GM21526 (cell line): Measurements from ENCODE around the gene SORBS2.
"Not testable (repeated sequence)": the region's sequence is repeated elsewhere in the genome, so short reads cannot be mapped to it uniquely, and the experiment has no call there.

ENCODE experiments used
- ATAC-seq: cut with Tn5 transposase; IDR thresholded peaks from one replicate; pipeline ENCODE4 v1.9.1; 2021; ENCODE audit warnings: moderate library complexity; ENCODE audit not compliant: unreplicated experiment, low FRiP score

Gene SORBS2

GRCh38 chr4:185567381-185568376 lies 244.3 kb downstream of the SORBS2 start:
- no peak for ATAC-seq

GRCh38 chr4:185566972-185567371 lies 245.0 kb downstream of the SORBS2 start:
- ATAC-seq, result no peak

GRCh38 chr4:185566425-185566824 lies 245.6 kb downstream of the SORBS2 start:
- ATAC-seq, result no peak

GRCh38 chr4:185565696-185566095 lies 246.3 kb downstream of the SORBS2 start:
- no peak for ATAC-seq

GRCh38 chr4:185564349-185564748 lies 247.6 kb downstream of the SORBS2 start:
- no peak for ATAC-seq

GRCh38 chr4:185562531-185562930 lies 249.5 kb downstream of the SORBS2 start:
- ATAC-seq, result no peak

GRCh38 chr4:185560316-185560715 lies 251.7 kb downstream of the SORBS2 start:
- ATAC-seq, result no peak

- ATAC-seq, result no peak
Observed at GRCh38 chr4:185559915-185560281, 252.1 kb downstream of the SORBS2 start.

GRCh38 chr4:185559251-185559914 lies 252.6 kb downstream of the SORBS2 start:
- ATAC-seq, result not testable (repeated sequence)

GRCh38 chr4:185554365-185555126 lies 257.4 kb downstream of the SORBS2 start:
- ATAC-seq, result no peak

- ATAC-seq, result no peak
Observed at GRCh38 chr4:185552254-185552653, 259.7 kb downstream of the SORBS2 start.

- ATAC-seq, result no peak
Observed at GRCh38 chr4:185550933-185551332, 261.1 kb downstream of the SORBS2 start.

GRCh38 chr4:185549095-185549639 lies 262.8 kb downstream of the SORBS2 start:
- ATAC-seq, result no peak

- ATAC-seq, result no peak
Observed at GRCh38 chr4:185548587-185548986, 263.4 kb downstream of the SORBS2 start.

GRCh38 chr4:185546335-185546734 lies 265.7 kb downstream of the SORBS2 start:
- no peak for ATAC-seq

- no peak for ATAC-seq
Observed at GRCh38 chr4:185542626-185543315, 269.2 kb downstream of the SORBS2 start.

GRCh38 chr4:185541251-185541727 lies 270.7 kb downstream of the SORBS2 start:
- ATAC-seq, result no peak

- no peak for ATAC-seq
Observed at GRCh38 chr4:185540487-185541120, 271.4 kb downstream of the SORBS2 start.

- ATAC-seq, result no peak
Observed at GRCh38 chr4:185540040-185540439, 272.0 kb downstream of the SORBS2 start.
